ENCODE results near the gene MAMDC2.

Gene MAMDC2

DNA sequence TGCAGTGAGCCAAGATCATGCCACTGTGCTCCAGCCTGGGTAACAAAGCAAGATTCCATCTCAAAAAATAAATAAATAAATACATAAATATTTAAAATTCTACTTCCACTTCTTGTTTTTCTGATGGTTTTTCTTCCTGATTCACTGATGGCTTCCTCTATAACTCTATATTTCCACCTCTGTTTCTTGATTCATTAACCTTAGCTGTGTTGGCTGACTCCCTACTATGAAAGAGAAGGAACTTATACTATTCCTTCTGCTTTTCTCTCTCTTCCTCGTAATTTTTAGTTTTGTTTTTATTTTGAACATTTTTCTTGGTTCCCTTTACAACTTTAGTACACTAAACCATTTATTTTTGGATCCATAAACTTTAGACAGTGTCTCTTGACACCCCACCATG is 103.5 kb downstream of the MAMDC2 start:
- H3K27me3 ChIP-seq (ENCODE audit: control insufficient read depth in 1 of 2, insufficient read depth in 1 of 2, low read length in 2 of 2): no peaks in the 10 kb centered on the region
- peaks cover 0 to 34% of the 10 kb centered on the region in 2 experiments for H3K36me3 ChIP-seq (ENCODE audit: control insufficient read depth in 1 of 2, insufficient read depth in 2 of 2, low read depth in 1 of 2, low read length in 2 of 2)
- H3K79me1 ChIP-seq (replicated peaks; ENCODE audit: low read length, poor library complexity, severe bottlenecking): peaks cover 21% of the 10 kb centered on the region
- H3K14ac ChIP-seq (ENCODE audit: low read length in 2 of 2): no peak overlapping the region
- H3K9ac ChIP-seq (ENCODE audit: low read length): no peak overlapping the region
- H2BK120ac ChIP-seq (ENCODE audit: low read depth, low read length): no peak overlapping the region
- no peak overlapping the region for H4K91ac ChIP-seq (ENCODE audit: low read length)
- no peak overlapping the region for H3K4me2 ChIP-seq (ENCODE audit: low read length, poor library complexity, severe bottlenecking)
- no peak overlapping the region for H3K23ac ChIP-seq (ENCODE audit: low read length in 2 of 2)
- no peaks in the 10 kb centered on the region for H3K9me3 ChIP-seq (ENCODE audit: control insufficient read depth, low read length)
- no peak overlapping the region for H2BK12ac ChIP-seq (ENCODE audit: low read length in 2 of 2)
- no peak for DNase-seq
- H3K4me1 ChIP-seq (ENCODE audit: control insufficient read depth, insufficient read depth, low read depth, low read length): no peaks in the 10 kb centered on the region
- H2BK5ac ChIP-seq (ENCODE audit: low read depth, low read length, poor library complexity, severe bottlenecking): no peak overlapping the region
- H2AFZ ChIP-seq (ENCODE audit: low read depth, low read length): no peak overlapping the region
- H3K27ac ChIP-seq (ENCODE audit: low read length, poor library complexity, severe bottlenecking): no peak overlapping the region
- no peak overlapping the region for H3K4ac ChIP-seq (ENCODE audit: low read depth in 1 of 2, low read length in 2 of 2)
- H3K4me3 ChIP-seq (ENCODE audit: insufficient read depth in 1 of 2, low read depth in 1 of 2, low read length in 2 of 2): no peak overlapping the region
- H4K8ac ChIP-seq (ENCODE audit: low read length): no peak overlapping the region
- H2BK15ac ChIP-seq (ENCODE audit: low read depth, poor library complexity, severe bottlenecking): no peak overlapping the region
- H2AK5ac ChIP-seq (ENCODE audit: low read length, severe bottlenecking): no peak overlapping the region
- 82% methylated on average over 1 of the region's 1 CpG for WGBS
- no peak overlapping the region for H3K18ac ChIP-seq (ENCODE audit: low read depth in 1 of 2, low read length in 2 of 2)

- no peak overlapping the region for H4K8ac ChIP-seq (ENCODE audit: low read length)
- H2BK12ac ChIP-seq (ENCODE audit: low read length in 2 of 2): no peak overlapping the region
- no peaks in the 10 kb centered on the region for H3K27me3 ChIP-seq (ENCODE audit: control insufficient read depth in 1 of 2, insufficient read depth in 1 of 2, low read length in 2 of 2)
- DNase-seq: no peak
- no peak overlapping the region for H3K4me2 ChIP-seq (ENCODE audit: low read length, poor library complexity, severe bottlenecking)
- no peak overlapping the region for H3K4ac ChIP-seq (ENCODE audit: low read depth in 1 of 2, low read length in 2 of 2)
- no peak overlapping the region for H3K23ac ChIP-seq (ENCODE audit: low read length in 2 of 2)
- H3K36me3 ChIP-seq (ENCODE audit: control insufficient read depth in 1 of 2, insufficient read depth in 2 of 2, low read depth in 1 of 2, low read length in 2 of 2): peaks cover 0 to 35% of the 10 kb centered on the region in 2 experiments
- H3K4me3 ChIP-seq (ENCODE audit: insufficient read depth in 1 of 2, low read depth in 1 of 2, low read length in 2 of 2): no peak overlapping the region
- H2BK120ac ChIP-seq (ENCODE audit: low read depth, low read length): no peak overlapping the region
- no peak overlapping the region for H4K91ac ChIP-seq (ENCODE audit: low read length)
- no peak overlapping the region for H2AFZ ChIP-seq (ENCODE audit: low read depth, low read length)
- H3K79me1 ChIP-seq (replicated peaks; ENCODE audit: low read length, poor library complexity, severe bottlenecking): peaks cover 21% of the 10 kb centered on the region
- H3K4me1 ChIP-seq (ENCODE audit: control insufficient read depth, insufficient read depth, low read depth, low read length): no peaks in the 10 kb centered on the region
- H2AK5ac ChIP-seq (ENCODE audit: low read length, severe bottlenecking): no peak overlapping the region
- no peak overlapping the region for H3K18ac ChIP-seq (ENCODE audit: low read depth in 1 of 2, low read length in 2 of 2)
- no peak overlapping the region for H2BK5ac ChIP-seq (ENCODE audit: low read depth, low read length, poor library complexity, severe bottlenecking)
- 93% methylated on average over 3 of the region's 3 CpGs for WGBS
- no peak overlapping the region for H2BK15ac ChIP-seq (ENCODE audit: low read depth, poor library complexity, severe bottlenecking)
- H3K9ac ChIP-seq (ENCODE audit: low read length): no peak overlapping the region
- H3K27ac ChIP-seq (ENCODE audit: low read length, poor library complexity, severe bottlenecking): no peak overlapping the region
- H3K9me3 ChIP-seq (ENCODE audit: control insufficient read depth, low read length): no peaks in the 10 kb centered on the region
- no peak overlapping the region for H3K14ac ChIP-seq (ENCODE audit: low read length in 2 of 2)
These were observed 104.0 kb downstream of the MAMDC2 start for GRCh38 chr9:70147651-70148050.

DNA sequence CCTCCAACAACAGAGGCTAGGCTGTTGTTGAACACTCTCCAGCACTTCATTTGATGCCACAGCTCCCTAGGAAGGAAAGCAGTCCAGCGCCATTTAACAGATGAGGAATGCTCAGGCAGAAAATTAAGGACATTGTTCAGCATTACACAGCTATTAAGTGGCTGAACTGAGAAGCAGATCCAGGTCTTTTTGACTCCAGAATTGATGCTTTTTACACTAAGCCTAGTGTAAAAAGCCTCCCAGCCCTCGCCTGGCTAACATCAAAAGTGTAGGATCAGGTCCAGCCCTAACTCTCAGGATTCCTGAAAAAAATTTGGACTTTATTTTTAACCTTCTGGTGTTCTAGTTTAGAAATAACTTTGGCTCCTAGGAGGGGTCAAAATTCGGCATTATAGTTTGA is 108.7 kb downstream of the MAMDC2 start:
- no peak overlapping the region for H2AK5ac ChIP-seq (ENCODE audit: low read length, severe bottlenecking)
- H3K18ac ChIP-seq (ENCODE audit: low read depth in 1 of 2, low read length in 2 of 2): no peak overlapping the region
- no peak overlapping the region for H2BK120ac ChIP-seq (ENCODE audit: low read depth, low read length)
- no peak overlapping the region for H3K4me3 ChIP-seq (ENCODE audit: insufficient read depth in 1 of 2, low read depth in 1 of 2, low read length in 2 of 2)
- H2AFZ ChIP-seq (ENCODE audit: low read depth, low read length): no peak overlapping the region
- 92% methylated on average over 2 of the region's 3 CpGs for WGBS
- no peak overlapping the region for H3K4me2 ChIP-seq (ENCODE audit: low read length, poor library complexity, severe bottlenecking)
- H3K4ac ChIP-seq (ENCODE audit: low read depth in 1 of 2, low read length in 2 of 2): no peak overlapping the region
- no peak for DNase-seq
- no peak overlapping the region for H4K91ac ChIP-seq (ENCODE audit: low read length)
- H3K36me3 ChIP-seq (ENCODE audit: control insufficient read depth in 1 of 2, insufficient read depth in 2 of 2, low read depth in 1 of 2, low read length in 2 of 2): peaks cover 0 to 33% of the 10 kb centered on the region in 2 experiments
- H3K9me3 ChIP-seq (ENCODE audit: control insufficient read depth, low read length): no peaks in the 10 kb centered on the region
- no peak overlapping the region for H2BK12ac ChIP-seq (ENCODE audit: low read length in 2 of 2)
- H3K79me1 ChIP-seq (replicated peaks; ENCODE audit: low read length, poor library complexity, severe bottlenecking): peaks cover 19% of the 10 kb centered on the region
- H4K8ac ChIP-seq (ENCODE audit: low read length): no peak overlapping the region
- H3K27ac ChIP-seq (ENCODE audit: low read length, poor library complexity, severe bottlenecking): no peak overlapping the region
- no peak overlapping the region for H3K23ac ChIP-seq (ENCODE audit: low read length in 2 of 2)
- H3K14ac ChIP-seq (ENCODE audit: low read length in 2 of 2): no peak overlapping the region
- H3K27me3 ChIP-seq (ENCODE audit: control insufficient read depth in 1 of 2, insufficient read depth in 1 of 2, low read length in 2 of 2): no peaks in the 10 kb centered on the region
- no peak overlapping the region for H3K9ac ChIP-seq (ENCODE audit: low read length)
- H3K4me1 ChIP-seq (ENCODE audit: control insufficient read depth, insufficient read depth, low read depth, low read length): no peaks in the 10 kb centered on the region
- H2BK5ac ChIP-seq (ENCODE audit: low read depth, low read length, poor library complexity, severe bottlenecking): no peak overlapping the region
- H2BK15ac ChIP-seq (ENCODE audit: low read depth, poor library complexity, severe bottlenecking): no peak overlapping the region

DNA sequence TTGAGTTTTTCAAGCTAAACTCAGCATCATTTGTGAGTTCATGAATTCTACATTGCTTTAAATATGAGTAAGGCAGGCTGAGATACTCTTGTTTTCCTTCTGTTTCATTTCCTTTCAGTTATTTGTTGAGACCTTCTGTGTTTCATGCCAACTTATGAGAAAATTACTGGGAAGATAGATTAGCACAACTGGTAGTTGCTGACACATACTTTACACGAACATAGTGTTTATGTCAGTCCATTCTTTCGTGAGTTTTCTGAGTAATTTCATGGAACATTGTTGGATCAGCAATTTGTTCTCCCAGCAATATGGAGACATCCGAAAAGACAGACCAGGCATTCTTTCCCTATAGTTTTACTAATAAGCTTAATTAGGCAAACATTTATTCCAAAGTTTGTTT is 113.1 kb downstream of the MAMDC2 start:
- Histone ChIP-seq H2BK5ac (ENCODE audit: low read depth, low read length, poor library complexity, severe bottlenecking) (no peak overlapping the region), H3K4me1 (ENCODE audit: control insufficient read depth, insufficient read depth, low read depth, low read length) (peaks cover 1% of the 10 kb centered on the region), H3K27me3 (ENCODE audit: control insufficient read depth in 1 of 2, insufficient read depth in 1 of 2, low read length in 2 of 2) (no peaks in the 10 kb centered on the region), H3K36me3 (ENCODE audit: control insufficient read depth in 1 of 2, insufficient read depth in 2 of 2, low read depth in 1 of 2, low read length in 2 of 2) (peaks cover 0 to 21% of the 10 kb centered on the region in 2 experiments), H3K9ac (ENCODE audit: low read length) (no peak overlapping the region), H3K4me2 (ENCODE audit: low read length, poor library complexity, severe bottlenecking) (no peak overlapping the region), H2AFZ (ENCODE audit: low read depth, low read length) (no peak overlapping the region), H2BK15ac (ENCODE audit: low read depth, poor library complexity, severe bottlenecking) (no peak overlapping the region), H3K23ac (ENCODE audit: low read length in 2 of 2) (no peak overlapping the region), H4K8ac (ENCODE audit: low read length) (no peak overlapping the region), H3K14ac (ENCODE audit: low read length in 2 of 2) (no peak overlapping the region), H2BK120ac (ENCODE audit: low read depth, low read length) (no peak overlapping the region), H3K4me3 (ENCODE audit: insufficient read depth in 1 of 2, low read depth in 1 of 2, low read length in 2 of 2) (no peak overlapping the region), H3K9me3 (ENCODE audit: control insufficient read depth, low read length) (no peaks in the 10 kb centered on the region), H3K18ac (ENCODE audit: low read depth in 1 of 2, low read length in 2 of 2) (no peak overlapping the region), H2AK5ac (ENCODE audit: low read length, severe bottlenecking) (no peak overlapping the region), H4K91ac (ENCODE audit: low read length) (no peak overlapping the region), H3K27ac (ENCODE audit: low read length, poor library complexity, severe bottlenecking) (no peak overlapping the region), H2BK12ac (ENCODE audit: low read length in 2 of 2) (no peak overlapping the region), H3K4ac (ENCODE audit: low read depth in 1 of 2, low read length in 2 of 2) (no peak overlapping the region), H3K79me1 (replicated peaks; ENCODE audit: low read length, poor library complexity, severe bottlenecking) (peaks cover 22% of the 10 kb centered on the region)
- peak; percentile 50 for DNase-seq
- 71% methylated on average over 3 of the region's 3 CpGs for WGBS
